Upper lobe of left lung (tissue), 6 donors: ENCODE data around the gene EHMT1. TPM values are rescaled to one million over a fixed set of nuclear protein-coding genes. Genes with fewer than 3 reads are reported as not detected.

Experiments
- ATAC-seq, 2 donors: fragments of 200-7000 bp; cut with Tn5 transposase; one replicate each; pipeline ENCODE4 v1.9.1; 2022; ENCODE audit warnings: mild to moderate bottlenecking in 2 of 2, moderate library complexity in 2 of 2; ENCODE audit not compliant: low FRiP score in 2 of 2
- DNase-seq, 2 donors: peaks; one replicate each; pipeline ENCODE4 v3.0.0-alpha.2; 2019 to 2020
- H3K27ac ChIP-seq, 4 donors: fragments of 200-600 bp; sonication (generic); one replicate each; pipeline ENCODE4 v1.5.1; 2016 to 2019
- H3K27me3 ChIP-seq, 4 donors: fragments of 200-600 bp; sonication (generic); one replicate each; pipeline ENCODE4 v1.5.1; 2017 to 2019
- H3K36me3 ChIP-seq, 4 donors: fragments of 200-600 bp; sonication (generic); one replicate each; pipeline ENCODE4 v1.5.1; 2016 to 2019
- H3K4me1 ChIP-seq, 4 donors: fragments of 200-600 bp; sonication (generic); one replicate each; pipeline ENCODE4 v1.5.1; 2018 to 2019
- H3K4me3 ChIP-seq, 4 donors: fragments of 200-600 bp; sonication (generic); one replicate each; pipeline ENCODE4 v1.5.1; 2017 to 2019; ENCODE audit warnings: mild to moderate bottlenecking in 2 of 4, moderate library complexity in 1 of 4
- H3K9me3 ChIP-seq, 4 donors: fragments of 200-600 bp; sonication (generic); one replicate each; pipeline ENCODE4 v1.5.1; 2018 to 2019
- CTCF ChIP-seq, 6 experiments: fragments of 450-650 bp in 4 of 6; fragments of 200-600 bp in 2 of 6; sonication (generic) in 2 of 6; IDR thresholded peaks; one replicate each; pipeline ENCODE4 v1.5.1; 2016 to 2019; ENCODE audit warnings: antibody characterized with exemption in 6 of 6
- EP300 ChIP-seq, 4 donors: sonication (generic); formaldehyde crosslinking; IDR thresholded peaks; one replicate each; pipeline ENCODE4 v1.5.1; 2017; ENCODE audit warnings: antibody characterized with exemption in 4 of 4, control low read depth in 2 of 4
- POLR2A ChIP-seq, 4 donors: fragments of 450-650 bp; IDR thresholded peaks; one replicate each; pipeline ENCODE4 v1.5.1; 2016 to 2017; ENCODE audit warnings: antibody characterized with exemption in 4 of 4, mild to moderate bottlenecking in 2 of 4
- POLR2AphosphoS5 ChIP-seq, 2 donors: sonication (generic); formaldehyde crosslinking; IDR thresholded peaks; one replicate each; pipeline ENCODE4 v1.5.1; 2017; ENCODE audit warnings: antibody characterized with exemption in 2 of 2
- WGBS, 2 donors: methylation state at CpG; one replicate each; pipeline ENCODE4 v1.1.5; 2017 to 2018; 5-methylcytosine and 5-hydroxymethylcytosine counted together
- total RNA-seq, 6 donors: library from RNA; depleted of rRNA in 4 of 6; stranded (reverse); fragments of >200 nt in 4 of 6; gene quantifications; one replicate each; pipeline versions ENCODE4 v1.1.0 to v1.2.1, GENCODE V29; 2016 to 2021
- donor health status: DM: no; HTN: no; CAD: no; lungs with moderate emphysema.
- donor health status: DM: no; HTN: yes; CAD: no; lungs with severe emphysema.

EHMT1 gene
- total RNA-seq, 6 donors from 2014 or later = 68.0 to 183 (median 83.6) TPM

- Histone ChIP-seq H3K27ac (peak overlapping the region in 3 of 4 donors; percentile 35 to 55 (median 37)), H3K4me3 (no peak overlapping the region), H3K27me3 (no peaks in the 10 kb centered on the region), H3K36me3 (no peaks in the 10 kb centered on the region), H3K9me3 (no peaks in the 10 kb centered on the region), H3K4me1 (peaks cover 37 to 52% (median 44%) of the 10 kb centered on the region in 4 donors)
- no peak for DNase-seq
- TF ChIP-seq POLR2A (IDR thresholded peaks at IDR 0.05) (no peak), POLR2AphosphoS5 (IDR thresholded peaks at IDR 0.05) (no peak), CTCF (IDR thresholded peaks at IDR 0.05) (no peak), EP300 (IDR thresholded peaks at IDR 0.05) (no peak)
- peak in 1 of 2 donors; percentile 49 for ATAC-seq
- 63 to 65% methylated on average over 23 of the region's 23 CpGs for WGBS, 2 donors
These were observed 13.7 kb downstream of the EHMT1 start for GRCh38 chr9:137632230-137633161.

GRCh38 chr9:137634016-137634415 is 15.2 kb downstream of the EHMT1 start:
- no peak for DNase-seq
- no peak for ATAC-seq
- Histone ChIP-seq H3K36me3 (no peaks in the 10 kb centered on the region), H3K27me3 (no peaks in the 10 kb centered on the region), H3K27ac (no peak overlapping the region), H3K4me3 (no peak overlapping the region), H3K4me1 (peaks cover 26 to 44% (median 35%) of the 10 kb centered on the region in 4 donors), H3K9me3 (no peaks in the 10 kb centered on the region)
- TF ChIP-seq CTCF (IDR thresholded peaks at IDR 0.05) (no peak), POLR2AphosphoS5 (IDR thresholded peaks at IDR 0.05) (no peak), EP300 (IDR thresholded peaks at IDR 0.05) (no peak), POLR2A (IDR thresholded peaks at IDR 0.05) (no peak)
- WGBS, 2 donors = 85 to 89% methylated on average over 5 of the region's 5 CpGs

DNA sequence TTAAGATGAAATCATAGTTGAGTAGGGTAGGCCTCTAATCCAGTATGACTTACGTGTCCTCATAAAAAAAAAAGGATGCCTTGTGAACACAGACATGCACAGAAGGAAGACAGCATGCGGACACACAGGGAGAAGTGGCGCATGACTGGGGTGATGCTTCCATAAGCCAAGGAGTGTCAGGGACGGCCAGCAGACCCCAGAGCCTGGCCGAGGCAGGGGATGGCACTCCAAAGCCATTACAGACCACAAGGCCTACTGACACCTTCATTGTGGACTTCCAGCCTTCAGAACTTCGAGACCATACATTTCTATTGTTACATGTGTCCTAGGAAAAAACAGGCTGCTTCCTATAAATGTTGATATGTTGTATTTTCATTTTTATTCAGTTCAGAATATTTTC is 19.9 kb downstream of the EHMT1 start:
- ATAC-seq (no peak), DNase-seq (no peak)
- H3K36me3 ChIP-seq = peaks cover 0 to 3% (median 1%) of the 10 kb centered on the region in 4 donors
- no peak overlapping the region for H3K4me3 ChIP-seq
- WGBS, 2 donors = 91 to 93% methylated on average over 6 of the region's 6 CpGs
- TF ChIP-seq POLR2A (IDR thresholded peaks at IDR 0.05) (no peak), CTCF (IDR thresholded peaks at IDR 0.05) (no peak), POLR2AphosphoS5 (IDR thresholded peaks at IDR 0.05) (no peak), EP300 (IDR thresholded peaks at IDR 0.05) (no peak)
- no peaks in the 10 kb centered on the region for H3K9me3 ChIP-seq
- H3K4me1 ChIP-seq = peaks cover 0 to 18% (median 13%) of the 10 kb centered on the region in 4 donors
- H3K27ac ChIP-seq = peak overlapping the region in 2 of 4 donors; percentile 22 to 26
- H3K27me3 ChIP-seq = no peaks in the 10 kb centered on the region

DNA sequence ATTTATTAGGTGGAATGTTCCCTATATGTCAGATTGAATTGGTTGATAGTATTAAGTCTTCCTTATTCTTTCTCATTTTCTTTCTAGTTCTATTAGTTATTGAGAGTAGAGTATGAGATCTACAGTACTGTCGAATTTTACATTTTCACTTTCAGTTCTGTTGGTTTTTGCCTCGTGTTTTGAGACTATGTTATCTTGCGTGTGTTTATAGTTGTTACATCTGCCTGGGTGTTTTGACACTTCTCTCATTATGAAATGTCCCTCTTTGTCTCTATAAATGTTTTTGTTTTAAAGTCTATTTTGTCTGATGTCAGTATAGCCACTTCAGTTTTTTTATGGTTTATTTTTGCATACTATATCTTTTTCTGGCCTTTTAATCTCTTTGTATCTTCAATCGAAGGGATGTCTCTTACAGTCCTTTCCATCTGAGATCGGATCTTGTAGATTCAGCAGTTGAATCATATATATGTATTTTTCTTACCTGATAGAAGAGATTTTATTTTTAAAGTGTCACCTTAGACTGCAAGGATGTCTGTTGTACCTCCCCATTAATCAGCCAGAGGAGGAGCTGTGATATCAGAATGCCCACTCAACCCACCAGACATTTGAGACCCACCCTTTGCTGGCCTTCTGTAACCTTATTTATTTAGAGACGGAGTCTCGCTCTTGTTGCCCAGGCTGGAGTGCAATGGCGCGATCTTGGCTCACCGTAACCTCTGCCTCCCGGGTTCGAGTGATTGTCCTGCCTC is 20.7 kb downstream of the EHMT1 start:
- 63% methylated on average over 12 of the region's 12 CpGs for WGBS, 2 donors
- Histone ChIP-seq H3K36me3 (peaks cover 0 to 9% (median 3%) of the 10 kb centered on the region in 4 donors), H3K27ac (peak overlapping the region in 3 of 4 donors; percentile 19 to 26 (median 22)), H3K27me3 (no peaks in the 10 kb centered on the region), H3K4me1 (peaks cover 0 to 23% (median 16%) of the 10 kb centered on the region in 4 donors), H3K4me3 (peak overlapping the region in 2 of 4 donors; percentile 16 to 18), H3K9me3 (no peaks in the 10 kb centered on the region)
- DNase-seq (no peak), ATAC-seq (peak in 1 of 2 donors; percentile 61)
- TF ChIP-seq POLR2AphosphoS5 (IDR thresholded peaks at IDR 0.05) = no peak
- TF ChIP-seq CTCF (IDR thresholded peaks at IDR 0.05) = no peak
- TF ChIP-seq POLR2A (IDR thresholded peaks at IDR 0.05) = no peak
- no peak for TF ChIP-seq EP300 (IDR thresholded peaks at IDR 0.05)
